Limb (tissue), 2 donors: Measurements from ENCODE around the gene ST3GAL4.
"Not testable (repeated sequence)": the region's sequence is repeated elsewhere in the genome, so short reads cannot be mapped to it uniquely, and the experiment has no call there.

Experiments
- DNase-seq, 2 donors: peaks; one replicate each; pipeline ENCODE4 v3.0.0-alpha.2; 2016; ENCODE audit errors: extremely low spot score in 2 of 2

Gene ST3GAL4, protein sequence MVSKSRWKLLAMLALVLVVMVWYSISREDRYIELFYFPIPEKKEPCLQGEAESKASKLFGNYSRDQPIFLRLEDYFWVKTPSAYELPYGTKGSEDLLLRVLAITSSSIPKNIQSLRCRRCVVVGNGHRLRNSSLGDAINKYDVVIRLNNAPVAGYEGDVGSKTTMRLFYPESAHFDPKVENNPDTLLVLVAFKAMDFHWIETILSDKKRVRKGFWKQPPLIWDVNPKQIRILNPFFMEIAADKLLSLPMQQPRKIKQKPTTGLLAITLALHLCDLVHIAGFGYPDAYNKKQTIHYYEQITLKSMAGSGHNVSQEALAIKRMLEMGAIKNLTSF

DNA sequence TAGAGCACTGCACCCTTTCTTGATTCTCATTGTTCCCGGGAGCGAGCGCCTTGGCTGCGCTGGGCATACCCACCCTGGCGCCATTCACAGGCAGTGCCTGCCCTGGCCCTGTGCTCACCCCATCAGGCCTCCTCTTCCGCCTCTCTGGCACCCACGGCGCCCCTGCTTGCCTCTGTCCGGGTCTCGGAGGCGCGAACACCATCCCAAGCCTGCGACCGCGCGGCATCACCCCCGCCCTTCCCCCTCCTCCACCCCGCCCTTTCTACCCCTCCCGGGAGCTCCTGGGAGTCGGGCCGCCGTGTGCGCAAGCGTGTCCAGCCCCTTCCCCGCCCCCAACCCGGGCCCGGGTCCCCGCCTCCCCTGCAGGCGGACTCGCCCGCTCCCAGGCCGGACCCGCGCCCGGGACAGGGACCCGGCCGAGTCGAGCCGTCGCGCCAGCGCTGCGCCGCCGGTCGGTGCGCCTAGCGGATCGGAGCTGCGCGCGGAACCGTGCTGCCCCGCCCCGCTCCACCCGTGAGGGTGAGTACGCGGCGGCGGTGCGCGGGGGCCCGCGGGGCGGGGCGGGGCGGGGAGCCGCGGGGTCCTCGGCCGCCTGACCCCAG, at the start of gene ST3GAL4:
ST3GAL4 (plus strand) TSS at position 363 of the 602 bp plus-strand sequence. CDS start 50,470 bp downstream, outside the sequence.
- peak; percentile 82 to 94 for DNase-seq

DNA sequence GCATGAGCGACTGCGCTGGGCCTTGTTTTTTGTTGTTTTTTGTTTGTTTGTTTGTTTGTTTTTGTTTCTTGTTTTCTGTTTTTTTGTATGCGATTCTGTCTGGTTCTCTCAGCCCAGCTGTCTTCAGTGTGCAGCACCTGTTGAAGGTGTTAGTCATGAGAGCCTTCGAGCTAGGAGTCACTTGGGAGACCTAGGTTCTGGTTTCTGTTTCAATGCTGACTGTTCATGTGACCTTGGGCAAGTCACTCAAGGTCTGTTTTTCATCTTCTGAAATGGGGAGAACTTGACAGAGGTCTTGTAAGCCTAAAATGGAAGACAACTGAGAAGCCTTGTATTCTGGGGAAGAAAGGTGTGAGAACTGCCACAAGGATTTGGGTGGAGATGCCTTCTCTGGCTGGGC, 49.8 kb upstream of the ST3GAL4 start:
- no peak for DNase-seq

DNA sequence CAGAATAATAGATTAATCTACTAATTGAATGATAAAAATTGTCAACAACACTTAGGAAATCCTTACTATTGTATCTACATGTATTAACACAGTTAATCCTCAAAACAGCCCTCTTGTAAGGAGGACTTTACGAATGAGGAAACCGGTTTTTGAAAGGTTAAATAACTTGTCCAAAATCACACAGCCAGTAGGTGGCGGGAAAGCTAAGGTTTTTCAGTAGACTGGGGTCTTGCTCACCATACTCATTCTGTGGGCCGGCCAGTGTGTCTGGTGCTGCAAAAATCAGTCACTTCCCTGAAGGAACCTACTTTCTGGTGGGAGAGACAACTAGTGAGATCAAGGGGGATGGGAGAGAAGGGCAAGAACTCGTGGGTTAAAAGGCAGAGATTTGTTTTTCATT, 47.8 kb upstream of the ST3GAL4 start:
- peak; percentile 53 to 57 for DNase-seq

DNA sequence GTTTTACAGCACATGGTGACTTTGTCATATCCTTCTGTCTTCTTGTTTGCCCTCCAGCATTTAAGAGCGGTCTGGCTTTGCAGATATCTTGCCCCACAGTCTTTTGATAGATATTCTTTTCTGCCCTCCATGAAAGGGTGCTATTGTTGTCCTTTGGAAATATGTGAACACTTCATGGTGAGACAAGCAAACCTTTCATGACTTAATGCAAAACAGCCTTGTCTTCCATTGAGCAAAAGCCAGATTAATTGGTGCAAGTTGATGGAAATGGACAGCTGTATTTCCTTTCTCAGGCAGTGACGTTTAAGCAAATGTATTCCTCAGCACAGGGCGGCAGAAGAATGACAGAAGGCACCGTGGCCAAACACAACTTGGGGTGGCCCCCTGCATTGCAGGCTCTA, 47.2 kb upstream of the ST3GAL4 start:
- peak in 1 of 2 donors; percentile 51 for DNase-seq

DNA sequence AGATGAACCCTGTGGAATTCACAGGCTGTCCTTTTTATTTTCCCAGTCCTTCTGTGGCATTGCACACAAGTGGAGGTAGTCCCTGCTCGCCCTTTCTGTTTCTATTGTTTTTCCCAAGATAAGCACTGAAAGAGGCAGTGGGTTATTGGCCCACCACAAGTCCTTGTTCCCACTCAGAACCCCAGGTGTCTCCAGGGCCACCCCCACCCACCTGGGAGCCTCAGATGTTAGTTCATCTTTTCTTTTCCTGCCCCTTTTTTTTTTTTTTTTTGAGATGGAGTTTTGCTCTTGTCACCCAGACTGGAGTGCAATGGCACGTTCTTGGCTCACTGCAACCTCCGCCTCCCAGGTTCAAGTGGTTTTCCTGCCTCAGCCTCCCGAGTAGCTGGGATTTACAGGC, 46.7 kb upstream of the ST3GAL4 start:
- DNase-seq = not testable (repeated sequence)

DNA sequence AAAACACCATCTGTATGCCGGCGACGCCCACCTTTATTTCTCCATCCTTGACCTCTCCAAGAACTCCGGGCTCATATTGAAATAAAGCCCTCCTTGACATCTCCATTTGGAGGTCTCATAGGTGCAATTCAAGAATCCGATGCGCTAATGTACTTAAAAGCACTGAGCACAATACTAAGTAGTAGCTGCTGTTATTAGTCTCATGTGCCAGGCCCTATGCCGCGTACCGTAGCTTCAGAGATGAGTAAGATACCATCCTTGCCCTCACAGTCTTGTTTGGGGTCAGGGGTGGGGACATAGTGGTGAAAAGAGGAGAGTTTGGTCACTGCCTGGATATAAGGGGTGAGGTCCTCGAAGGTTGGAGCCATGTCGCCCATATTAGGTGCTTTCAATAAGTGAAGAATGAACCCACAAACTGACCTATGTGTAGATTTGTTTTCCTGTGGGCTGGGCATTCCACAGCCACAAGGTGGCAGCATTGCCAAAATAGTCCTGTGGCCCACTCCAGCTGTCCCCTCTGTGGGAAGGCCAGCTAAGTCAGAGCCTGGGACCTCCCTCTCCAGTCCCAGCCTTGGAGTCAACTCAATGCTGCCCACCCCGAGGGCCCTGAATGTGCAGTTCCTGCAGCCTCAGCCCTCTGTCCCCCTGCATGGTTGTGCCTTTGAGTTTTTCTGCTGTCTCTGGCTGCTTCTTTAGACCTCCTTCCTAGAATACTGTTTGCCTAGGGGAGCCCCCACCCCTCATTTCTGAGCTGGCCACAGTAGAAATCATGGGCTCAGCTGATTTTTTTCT, 45.1 kb upstream of the ST3GAL4 start:
- DNase-seq = peak; percentile 78 to 88

DNA sequence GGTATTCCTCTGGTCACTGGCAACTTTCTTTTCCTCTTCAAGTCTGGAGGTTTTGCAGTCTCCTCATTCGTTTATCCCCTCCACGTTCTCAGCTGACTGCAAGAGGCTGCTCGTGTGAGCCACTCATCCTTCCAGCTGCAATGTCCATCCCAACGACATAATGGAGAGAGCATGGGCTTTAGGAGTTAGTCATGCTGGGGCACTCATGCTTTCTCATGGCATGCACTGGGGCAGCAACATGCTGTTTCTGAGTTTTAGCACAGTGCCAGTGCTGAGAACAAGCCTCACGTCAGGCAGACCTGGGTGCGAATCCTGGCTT, 44.5 kb upstream of the ST3GAL4 start:
- DNase-seq = no peak

DNA sequence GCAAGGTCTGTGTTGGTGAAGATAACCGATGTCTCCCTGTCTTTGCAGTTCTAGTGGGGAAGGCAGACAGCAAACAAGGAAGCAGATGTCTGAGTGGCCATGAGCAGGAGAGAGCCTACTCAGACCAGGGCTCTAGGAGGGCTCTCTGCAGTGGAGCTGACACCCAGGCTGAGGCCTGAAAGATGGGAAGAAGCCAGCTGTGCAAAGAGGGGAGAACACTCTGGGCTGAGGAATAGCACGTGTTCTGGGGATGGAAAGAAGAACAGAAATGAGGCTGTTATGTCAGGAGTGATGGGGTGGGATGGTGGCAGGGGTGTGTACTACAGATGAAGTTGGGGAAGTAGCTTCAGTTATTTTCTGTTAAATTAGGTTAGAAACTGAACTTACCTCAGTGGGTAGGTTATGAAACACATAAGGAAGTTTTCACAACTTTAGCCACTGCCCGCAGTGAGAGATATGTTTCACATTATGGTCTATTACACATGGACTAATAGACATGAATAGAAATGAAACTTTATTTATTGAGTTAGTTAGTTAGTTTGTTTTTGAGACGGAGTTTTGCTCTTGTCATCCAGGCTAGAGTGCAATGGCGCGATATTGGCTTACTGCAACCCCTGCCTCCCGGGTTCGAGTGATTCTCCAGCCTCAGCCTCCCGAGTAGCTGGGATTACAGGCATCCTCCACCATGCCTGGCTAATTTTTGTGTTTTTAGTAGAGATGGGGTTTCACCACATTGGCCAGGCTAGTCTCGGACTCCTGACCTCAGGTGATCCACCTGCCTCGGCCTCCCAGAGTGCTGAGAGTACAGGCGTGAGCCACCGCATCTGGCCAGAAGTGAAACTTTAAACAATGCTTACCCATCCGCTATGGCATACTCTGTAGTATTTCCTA, 43.8 kb upstream of the ST3GAL4 start:
- DNase-seq = no peak

DNA sequence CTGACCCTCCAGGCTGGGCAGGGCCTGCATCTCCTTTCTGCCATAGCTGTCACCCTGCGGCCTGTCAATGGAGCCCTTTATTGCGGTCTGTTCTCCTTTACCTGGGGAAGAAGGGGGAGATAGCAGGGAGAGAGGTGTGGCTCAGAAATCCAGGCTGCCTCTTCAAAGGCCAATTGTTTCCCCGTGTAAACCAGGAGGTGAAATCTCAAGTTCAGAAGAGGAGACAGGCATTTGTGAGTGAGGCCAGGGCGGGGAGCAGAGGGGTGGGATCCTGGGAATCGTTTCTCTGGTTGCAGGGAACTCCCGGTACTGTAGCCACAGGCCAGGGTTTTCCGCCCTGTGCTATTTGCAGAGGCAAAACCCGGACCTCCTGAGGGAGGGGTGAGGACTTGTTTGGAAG, 42.5 kb upstream of the ST3GAL4 start:
- no peak for DNase-seq

DNA sequence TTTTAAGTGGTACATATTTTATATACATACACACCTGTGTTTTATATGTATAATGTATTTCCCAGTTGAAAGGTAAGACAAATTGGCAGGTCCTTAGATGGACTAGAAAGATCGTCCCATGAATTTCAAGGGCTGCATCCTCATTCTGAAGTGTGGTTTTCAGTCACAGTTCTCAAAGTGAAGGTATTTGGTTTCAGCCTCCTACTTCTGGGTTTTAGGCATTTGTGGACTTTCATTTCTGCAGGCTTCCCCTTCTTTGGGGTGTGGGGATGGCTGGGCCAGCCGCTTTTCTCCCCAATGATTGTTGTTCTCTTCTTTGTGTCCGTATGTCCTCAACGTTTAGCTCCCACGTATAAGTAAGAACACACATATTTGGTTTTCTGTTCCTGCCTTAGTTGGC, 41.7 kb upstream of the ST3GAL4 start:
- DNase-seq = no peak

DNA sequence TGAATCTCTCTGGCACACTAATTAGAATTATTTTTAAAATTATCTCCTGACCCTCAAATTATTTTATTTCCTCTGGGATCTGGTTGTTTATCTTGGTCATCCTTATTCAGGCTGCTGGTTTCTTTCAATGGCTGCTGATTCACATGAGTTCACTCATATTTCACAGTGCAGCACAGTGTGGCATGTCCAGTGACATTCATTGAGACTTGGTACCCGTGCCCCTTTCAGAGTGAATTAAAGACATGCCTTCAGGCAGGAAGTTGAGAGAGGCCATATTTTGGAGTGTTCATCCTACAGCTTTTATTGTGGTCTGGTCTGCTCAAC, 38.1 kb upstream of the ST3GAL4 start:
- DNase-seq = no peak

DNA sequence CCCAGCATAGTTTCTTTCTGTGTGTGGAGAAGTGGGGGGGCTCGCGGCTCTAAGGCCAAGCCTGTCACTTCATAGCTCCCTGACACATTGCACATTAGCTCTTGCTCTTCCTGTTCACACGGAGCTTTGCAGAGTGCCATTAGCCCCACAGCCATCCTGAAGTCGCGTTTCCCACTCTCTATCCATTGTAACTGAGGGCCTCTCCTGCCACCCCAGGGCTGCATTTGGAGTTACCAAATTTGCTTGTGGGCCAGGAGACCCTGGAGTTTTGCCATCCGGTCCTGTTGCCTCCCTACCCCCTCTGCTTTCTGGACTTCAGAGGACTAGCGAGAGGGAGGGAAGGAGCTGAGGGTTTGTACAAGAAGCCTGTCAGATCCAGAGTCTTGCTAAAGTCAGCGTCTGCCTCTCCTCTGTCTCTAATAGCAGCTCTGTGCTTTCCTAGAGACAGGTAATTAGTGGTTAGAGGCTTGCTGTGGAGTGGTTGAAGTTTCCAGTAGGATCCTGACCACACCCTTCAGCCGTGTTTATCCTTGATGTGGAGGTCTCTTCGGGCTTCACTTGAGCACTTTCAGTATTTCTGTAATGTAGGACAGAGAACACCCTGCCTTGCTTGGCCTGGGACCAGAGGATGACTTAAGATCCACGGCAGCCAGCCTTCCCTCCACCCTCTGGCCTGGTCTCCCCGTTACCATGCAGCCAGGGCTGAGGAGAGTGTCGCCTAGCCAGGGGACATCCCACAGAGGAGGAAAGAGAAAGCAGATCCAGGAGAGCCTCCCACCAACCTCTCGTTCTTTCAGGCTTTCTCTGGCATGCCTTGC, 37.5 kb upstream of the ST3GAL4 start:
- peak; percentile 72 to 83 for DNase-seq

DNA sequence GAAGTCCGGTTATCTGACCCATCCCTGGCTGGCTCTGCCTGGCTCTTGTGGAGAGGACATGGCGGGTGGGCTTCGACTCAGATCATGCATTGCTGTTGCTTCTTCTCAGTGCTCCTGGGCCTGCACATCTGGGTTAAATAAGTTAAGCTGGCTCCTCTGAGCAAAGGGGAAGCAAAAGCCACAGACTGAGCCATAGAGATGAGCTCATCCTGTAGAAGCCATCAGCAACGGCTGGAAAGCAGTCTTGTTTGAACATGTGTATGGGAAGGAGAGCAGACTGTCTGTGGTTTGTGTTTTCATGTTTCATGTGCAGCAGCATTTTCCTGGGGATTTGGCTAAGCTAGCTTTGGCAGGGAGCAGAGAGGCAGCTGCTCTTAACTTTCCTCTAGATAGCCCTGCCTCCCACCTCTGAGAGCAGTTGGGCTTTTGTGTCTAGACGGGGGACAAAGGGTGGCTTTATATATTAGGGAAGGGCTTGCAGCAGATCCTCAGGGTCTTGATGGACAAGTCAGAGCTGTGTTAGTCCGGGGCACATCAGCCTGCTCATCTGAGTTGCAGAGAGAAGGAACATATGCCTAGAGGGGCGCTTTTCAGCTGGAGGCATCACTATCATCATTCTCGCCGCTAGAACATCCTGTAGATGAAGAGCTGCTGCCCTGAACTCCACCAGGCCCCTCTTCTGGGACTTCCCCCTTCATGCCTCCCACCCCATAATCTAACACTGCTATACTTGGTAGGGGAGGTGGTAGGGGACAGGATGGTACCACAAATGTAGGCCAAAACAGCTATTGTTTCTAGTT, 36.7 kb upstream of the ST3GAL4 start:
- peak; percentile 81 to 95 for DNase-seq

DNA sequence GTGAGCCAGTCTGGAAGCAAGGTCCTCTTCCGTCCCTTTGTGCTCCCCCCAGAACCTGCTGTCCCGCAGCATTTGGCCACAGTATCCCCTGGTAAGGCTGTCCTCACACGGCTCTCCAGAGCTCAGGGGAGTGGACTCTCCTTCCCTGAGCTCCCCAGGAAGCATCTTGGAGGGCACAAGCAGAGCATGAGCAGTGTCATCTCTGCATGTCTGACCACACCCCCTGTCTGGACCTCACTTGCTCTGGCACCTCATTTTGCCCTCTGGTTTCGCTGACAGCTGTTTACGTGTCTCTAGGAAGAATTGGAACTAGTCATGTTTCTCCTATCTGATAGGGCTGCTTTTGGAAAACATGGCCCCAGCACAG, 36.1 kb upstream of the ST3GAL4 start:
- DNase-seq = no peak

DNA sequence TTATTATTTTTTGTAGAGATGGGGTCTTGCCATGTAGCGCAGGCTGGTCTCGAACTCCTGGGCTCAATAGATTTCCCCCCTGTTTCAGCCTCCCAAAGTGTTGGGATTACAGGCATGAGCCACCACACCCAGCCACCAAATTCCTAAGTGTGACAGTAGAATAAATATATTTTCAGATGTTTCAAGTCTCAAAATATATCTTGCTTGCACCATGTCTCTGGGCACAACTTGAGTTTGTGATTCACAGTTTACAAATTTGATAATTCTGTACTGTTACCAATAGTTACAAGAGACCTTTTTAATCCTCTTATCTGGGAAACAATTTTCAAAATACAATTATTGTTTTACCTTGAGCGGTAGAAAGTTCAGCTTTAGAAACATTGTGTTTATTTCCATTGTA, 32.5 kb upstream of the ST3GAL4 start:
- DNase-seq = no peak

DNA sequence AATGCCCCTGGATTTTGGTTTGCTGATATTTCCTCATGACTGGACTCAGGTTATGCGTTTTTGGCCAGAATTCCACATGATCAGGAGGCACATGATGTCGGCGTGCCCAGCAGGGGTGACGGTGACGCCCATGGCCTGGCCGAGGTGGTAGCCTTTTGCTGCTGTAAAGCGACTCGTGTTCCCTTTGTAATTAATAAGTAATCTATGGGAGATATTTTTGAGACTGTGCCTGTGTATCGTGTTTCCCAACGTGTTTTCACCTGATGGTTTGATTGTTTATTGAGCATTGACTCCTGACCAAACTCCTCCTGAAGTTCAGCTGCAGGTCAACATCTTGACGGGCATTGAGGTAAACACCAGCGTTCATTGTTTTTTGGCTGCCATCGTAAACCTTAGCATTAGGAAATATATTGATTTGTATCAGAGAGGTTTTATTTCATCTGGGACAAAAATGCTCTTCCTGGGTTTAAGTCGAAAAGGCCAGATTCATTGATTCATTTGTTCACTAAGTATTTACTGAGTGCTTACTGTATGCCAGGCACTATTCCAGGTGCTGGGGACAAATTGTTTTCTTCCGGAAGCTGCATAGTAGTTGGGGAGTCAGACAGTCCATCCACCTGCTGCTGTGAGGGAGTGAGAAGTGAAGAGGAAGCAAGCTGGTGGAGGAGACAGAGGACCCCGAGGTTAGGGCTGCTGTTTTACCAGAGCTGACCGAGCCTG, 28.0 kb upstream of the ST3GAL4 start:
- no peak for DNase-seq

DNA sequence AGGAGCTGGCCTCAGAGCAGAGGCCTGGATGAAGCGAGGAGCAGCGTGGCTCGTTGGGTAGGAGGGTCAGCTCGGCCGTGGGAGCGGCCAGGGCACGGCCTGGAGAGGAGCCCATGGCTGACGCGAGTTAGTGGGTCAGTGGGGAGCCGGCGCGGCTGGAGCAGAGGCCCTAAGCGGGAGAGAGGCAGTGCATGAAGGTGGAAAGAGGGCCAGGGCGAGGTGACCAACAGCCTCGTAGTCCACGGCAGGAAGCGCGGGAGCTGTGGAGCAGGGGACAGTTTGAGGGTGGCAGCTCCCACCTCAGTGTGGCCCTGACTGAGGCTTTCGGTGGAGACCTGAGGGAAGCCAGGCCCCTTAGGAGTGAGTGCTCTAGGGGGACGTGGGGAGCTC, 27.5 kb upstream of the ST3GAL4 start:
- DNase-seq = no peak

DNA sequence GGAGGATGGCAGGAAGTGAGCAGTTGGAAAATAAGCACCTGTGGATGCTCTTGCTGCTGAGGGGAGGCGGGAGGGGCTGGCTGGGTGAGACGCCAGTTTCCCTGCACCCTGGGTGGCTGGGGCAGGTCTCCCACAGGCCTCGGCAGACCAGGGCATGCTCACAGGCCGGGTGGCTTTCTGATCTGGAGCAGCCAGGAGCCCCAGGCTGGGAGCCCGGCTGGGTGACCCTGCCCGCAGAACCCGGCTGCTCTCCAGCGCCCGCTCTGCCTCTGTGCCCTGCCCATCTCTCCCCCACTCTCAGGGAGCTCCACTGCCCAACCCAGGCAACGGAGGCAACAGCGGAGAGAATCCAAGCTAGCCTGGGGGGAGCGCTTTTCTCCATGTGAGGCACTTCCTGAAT, 27.0 kb upstream of the ST3GAL4 start:
- no peak for DNase-seq

DNA sequence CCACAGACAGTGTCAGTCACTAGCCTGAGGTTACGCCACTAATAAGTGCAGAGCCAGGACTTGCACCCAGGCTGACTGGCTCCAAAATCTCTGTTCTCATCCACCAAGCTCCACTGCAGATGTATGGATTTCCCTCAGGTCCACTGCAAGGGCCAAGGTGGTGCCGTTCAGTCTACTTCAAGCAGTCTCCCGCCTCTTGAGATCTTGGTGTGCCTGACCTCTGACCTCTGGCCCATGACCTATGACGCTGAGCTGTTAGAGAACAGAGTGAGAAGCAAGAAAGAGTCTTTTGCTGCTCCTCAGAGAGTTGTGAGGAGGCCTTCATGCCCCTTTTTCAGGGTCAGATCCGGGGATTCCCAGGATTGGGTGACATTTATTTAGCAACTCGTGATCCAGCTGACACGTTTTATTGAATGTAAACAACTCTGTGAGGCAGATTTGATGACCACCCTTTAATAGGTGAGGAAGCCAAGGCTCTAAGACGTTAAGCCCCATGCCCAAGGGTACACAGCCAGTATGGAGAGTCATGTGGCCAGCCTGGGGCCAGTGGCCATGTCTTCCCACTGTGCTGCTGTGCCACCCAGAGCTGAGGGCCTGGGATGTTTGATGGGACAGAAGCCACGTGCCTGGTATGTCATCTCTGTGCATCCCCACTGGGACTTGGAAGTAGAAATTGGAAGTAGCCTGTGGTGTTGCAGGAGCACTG, 26.4 kb upstream of the ST3GAL4 start:
- DNase-seq = no peak
